ENCODE data around the gene TRMU. TPM values are rescaled to one million over a fixed set of nuclear protein-coding genes. Genes with fewer than 3 reads are reported as not detected.

The TRMU gene
- total and polyA plus RNA-seq, 2 experiments from 2014 or later = 38.0 to 40.9 TPM

DNA sequence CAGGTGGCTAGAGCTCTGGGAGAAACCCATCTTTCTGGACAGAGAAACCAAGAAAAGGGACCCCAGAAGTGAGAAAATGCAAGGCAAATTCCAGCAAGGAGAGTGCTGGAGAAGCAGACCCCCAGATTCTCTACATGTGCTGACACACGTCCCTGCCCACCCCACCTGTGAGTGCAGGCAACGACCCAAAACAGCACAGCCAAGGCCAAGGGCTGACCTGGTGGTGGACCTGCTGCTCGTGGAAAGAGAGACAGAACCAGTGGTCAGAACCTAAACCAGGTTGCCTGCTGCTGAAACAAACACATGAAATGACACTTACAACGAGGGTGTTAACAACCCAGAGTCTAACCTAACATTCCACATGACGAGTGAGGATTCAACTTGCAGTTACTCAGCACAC lies 24.6 kb downstream of the TRMU start:
- Histone ChIP-seq H3K4me3 (no peak overlapping the region), H3K27me3 (no peaks in the 10 kb centered on the region), H3K79me2 (no peaks in the 10 kb centered on the region), H3K36me3 (replicated peaks; ENCODE audit: insufficient read depth, low read depth) (no peaks in the 10 kb centered on the region), H3K9me3 (ENCODE audit: low read depth) (no peaks in the 10 kb centered on the region), H3K9me2 (replicated peaks; ENCODE audit: insufficient read depth) (no peaks in the 10 kb centered on the region), H3K4me2 (no peak overlapping the region), H3K4me1 (ENCODE audit: insufficient read depth) (no peaks in the 10 kb centered on the region), H4K20me1 (ENCODE audit: insufficient read depth, poor library complexity, severe bottlenecking) (peaks cover 4% of the 10 kb centered on the region), H2AFZ (no peak overlapping the region), H3K27ac (no peak overlapping the region)
- WGBS (ENCODE audit: low lambda C conversion rate, missing lambda C conversion rate) = 91% methylated on average over 5 of the region's 5 CpGs
- no peak for DNase-seq (ENCODE audit: low spot score)
- TF ChIP-seq EZH2 (IDR thresholded peaks at IDR 0.05; ENCODE audit: borderline replicate concordance) (no peak), EZH2phosphoT487 (IDR thresholded peaks at IDR 0.05; ENCODE audit: low read depth, severe bottlenecking, unreplicated experiment) (no peak)
- TF ChIP-seq, protein P1, sequence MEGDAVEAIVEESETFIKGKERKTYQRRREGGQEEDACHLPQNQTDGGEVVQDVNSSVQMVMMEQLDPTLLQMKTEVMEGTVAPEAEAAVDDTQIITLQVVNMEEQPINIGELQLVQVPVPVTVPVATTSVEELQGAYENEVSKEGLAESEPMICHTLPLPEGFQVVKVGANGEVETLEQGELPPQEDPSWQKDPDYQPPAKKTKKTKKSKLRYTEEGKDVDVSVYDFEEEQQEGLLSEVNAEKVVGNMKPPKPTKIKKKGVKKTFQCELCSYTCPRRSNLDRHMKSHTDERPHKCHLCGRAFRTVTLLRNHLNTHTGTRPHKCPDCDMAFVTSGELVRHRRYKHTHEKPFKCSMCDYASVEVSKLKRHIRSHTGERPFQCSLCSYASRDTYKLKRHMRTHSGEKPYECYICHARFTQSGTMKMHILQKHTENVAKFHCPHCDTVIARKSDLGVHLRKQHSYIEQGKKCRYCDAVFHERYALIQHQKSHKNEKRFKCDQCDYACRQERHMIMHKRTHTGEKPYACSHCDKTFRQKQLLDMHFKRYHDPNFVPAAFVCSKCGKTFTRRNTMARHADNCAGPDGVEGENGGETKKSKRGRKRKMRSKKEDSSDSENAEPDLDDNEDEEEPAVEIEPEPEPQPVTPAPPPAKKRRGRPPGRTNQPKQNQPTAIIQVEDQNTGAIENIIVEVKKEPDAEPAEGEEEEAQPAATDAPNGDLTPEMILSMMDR (IDR thresholded peaks at IDR 0.05; ENCODE audit: poor library complexity) = no peak

DNA sequence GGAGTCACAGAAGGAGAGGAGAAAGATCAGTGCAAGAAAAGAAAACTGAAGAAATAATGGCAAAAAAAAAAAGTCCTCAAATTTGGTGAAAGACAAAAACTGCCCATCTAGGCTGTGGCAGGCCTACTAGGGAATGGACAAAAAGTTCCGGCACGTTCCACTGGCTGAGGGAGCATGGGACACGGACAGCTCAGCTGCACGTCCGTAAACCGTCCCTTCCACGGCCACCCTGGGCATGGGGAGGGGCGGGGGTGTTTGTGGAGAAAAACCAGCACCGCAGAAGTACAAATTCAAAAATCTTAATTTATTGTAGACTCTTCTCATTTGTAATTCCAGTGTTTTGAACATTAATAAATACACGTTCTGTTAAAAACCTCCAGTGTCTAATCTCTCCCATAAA lies 25.4 kb downstream of the TRMU start:
- WGBS (ENCODE audit: low lambda C conversion rate, missing lambda C conversion rate) = 96% methylated on average over 10 of the region's 10 CpGs

DNA sequence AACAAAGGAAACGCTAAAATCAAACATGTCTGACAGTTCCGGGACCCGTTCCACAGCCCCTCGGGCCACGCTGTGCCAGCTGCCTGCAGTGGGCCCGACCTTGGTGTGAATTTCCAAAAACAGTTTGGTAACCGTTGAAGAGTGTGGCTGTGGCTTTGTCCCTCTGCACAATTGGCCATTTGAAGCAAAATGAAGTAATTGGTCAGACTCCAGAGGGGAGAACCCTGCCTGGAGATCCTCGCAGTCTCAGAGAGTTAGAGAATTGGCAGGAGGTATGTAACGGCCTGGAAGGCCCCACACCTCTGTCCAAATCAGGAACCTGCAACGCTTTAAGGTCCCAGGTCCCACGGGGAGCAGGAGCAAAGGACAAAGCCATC lies 26.3 kb downstream of the TRMU start:
- Histone ChIP-seq H3K79me2 (no peaks in the 10 kb centered on the region), H3K4me2 (no peak overlapping the region), H3K9me3 (ENCODE audit: low read depth) (no peaks in the 10 kb centered on the region), H3K27me3 (no peaks in the 10 kb centered on the region), H3K9me2 (replicated peaks; ENCODE audit: insufficient read depth) (no peaks in the 10 kb centered on the region), H2AFZ (no peak overlapping the region), H4K20me1 (ENCODE audit: insufficient read depth, poor library complexity, severe bottlenecking) (no peaks in the 10 kb centered on the region), H3K27ac (no peak overlapping the region), H3K4me1 (ENCODE audit: insufficient read depth) (no peaks in the 10 kb centered on the region), H3K4me3 (no peak overlapping the region), H3K36me3 (replicated peaks; ENCODE audit: insufficient read depth, low read depth) (no peaks in the 10 kb centered on the region)
- no peak for DNase-seq (ENCODE audit: low spot score)
- WGBS (ENCODE audit: low lambda C conversion rate, missing lambda C conversion rate) = 84% methylated on average over 11 of the region's 11 CpGs
- TF ChIP-seq, protein P1 (IDR thresholded peaks at IDR 0.05; ENCODE audit: poor library complexity) = no peak
- TF ChIP-seq EZH2phosphoT487 (IDR thresholded peaks at IDR 0.05; ENCODE audit: low read depth, severe bottlenecking, unreplicated experiment) (no peak), EZH2 (IDR thresholded peaks at IDR 0.05; ENCODE audit: borderline replicate concordance) (no peak)

More for the DNA sequence above, 25.4 kb downstream of the TRMU start:
- Histone ChIP-seq H3K79me2 (no peaks in the 10 kb centered on the region), H3K4me3 (no peak overlapping the region), H2AFZ (no peak overlapping the region), H3K4me2 (no peak overlapping the region), H3K9me3 (ENCODE audit: low read depth) (no peaks in the 10 kb centered on the region), H3K27ac (no peak overlapping the region), H4K20me1 (ENCODE audit: insufficient read depth, poor library complexity, severe bottlenecking) (no peaks in the 10 kb centered on the region), H3K36me3 (replicated peaks; ENCODE audit: insufficient read depth, low read depth) (no peaks in the 10 kb centered on the region), H3K27me3 (no peaks in the 10 kb centered on the region), H3K9me2 (replicated peaks; ENCODE audit: insufficient read depth) (no peaks in the 10 kb centered on the region), H3K4me1 (ENCODE audit: insufficient read depth) (no peaks in the 10 kb centered on the region)
- no peak for DNase-seq (ENCODE audit: low spot score)
- TF ChIP-seq EZH2 (IDR thresholded peaks at IDR 0.05; ENCODE audit: borderline replicate concordance) (no peak), EZH2phosphoT487 (IDR thresholded peaks at IDR 0.05; ENCODE audit: low read depth, severe bottlenecking, unreplicated experiment) (no peak)
- TF ChIP-seq, protein P1 (IDR thresholded peaks at IDR 0.05; ENCODE audit: poor library complexity) = no peak

Data from hepatocyte (in vitro differentiated cells).